ENCODE data around the gene RAD21L1.

The RAD21L1 gene

DNA sequence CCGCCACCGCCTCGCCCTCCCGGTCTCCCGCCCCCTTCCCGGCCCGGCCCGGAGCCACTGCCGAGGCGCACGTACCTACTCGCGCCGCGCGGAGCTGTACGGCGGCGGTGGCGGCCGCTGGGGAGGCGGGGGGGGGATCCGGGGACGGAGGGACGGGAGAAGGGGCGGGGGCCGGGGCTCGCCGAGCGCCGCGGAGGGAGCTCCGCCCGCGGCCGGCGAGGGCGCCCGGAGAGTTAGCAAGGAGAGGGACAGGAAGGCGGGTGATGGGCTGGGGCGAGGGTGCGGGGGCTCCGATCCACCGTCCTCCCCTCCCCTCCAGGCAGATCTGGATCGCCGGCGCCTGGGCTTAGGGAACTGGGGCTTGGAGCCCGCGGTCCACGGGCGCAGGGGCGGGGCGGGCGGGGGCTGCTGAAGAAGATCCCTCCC, 40.5 kb upstream of the RAD21L1 start:
- TF ChIP-seq Cebpa-rat (IDR thresholded peaks at IDR 0.05): no peak
- H3K4me3 ChIP-seq: peak overlapping the region; percentile 58
- no peaks in the 10 kb centered on the region for H3K9me3 ChIP-seq
- no peak overlapping the region for H3K9ac ChIP-seq
- peaks cover 41% of the 10 kb centered on the region for H3K27me3 ChIP-seq
- H3K4me1 ChIP-seq: no peaks in the 10 kb centered on the region
- peaks cover 24% of the 10 kb centered on the region; the same call in 1 of the 2 replicates for H4K20me1 ChIP-seq
- H3K4me2 ChIP-seq: peak overlapping the region; percentile 63
- no peaks in the 10 kb centered on the region; the same call in 1 of the 2 replicates for H3K36me3 ChIP-seq
- H3K27ac ChIP-seq: no peak overlapping the region

DNA sequence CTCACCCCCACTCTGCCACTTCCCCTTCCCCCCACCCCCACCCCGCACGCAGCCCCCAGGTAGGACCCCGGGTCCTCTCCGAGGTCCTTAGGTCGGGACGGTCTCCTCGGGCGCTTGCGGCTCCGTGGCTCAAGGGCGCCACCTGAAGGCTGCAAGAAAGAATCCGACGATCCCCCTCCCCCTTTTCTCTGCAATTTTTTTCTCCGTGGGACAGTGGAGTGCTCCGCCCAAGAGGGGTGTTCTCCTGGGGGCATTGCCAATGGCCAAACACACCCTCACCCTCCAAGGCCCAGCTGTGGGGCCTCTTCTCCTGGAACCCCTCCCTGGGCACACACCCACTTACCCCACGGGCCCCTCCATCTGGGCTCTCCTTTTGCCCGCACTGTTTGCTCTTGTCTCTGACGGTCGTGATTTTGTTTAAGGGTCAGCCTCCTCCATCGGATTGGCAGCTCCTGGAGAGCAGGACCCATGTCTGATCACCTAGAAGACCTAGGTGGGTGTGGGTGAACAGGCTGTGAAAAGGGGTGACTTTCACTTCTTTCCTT, 40.0 kb upstream of the RAD21L1 start:
- H3K9ac ChIP-seq: no peak overlapping the region
- H4K20me1 ChIP-seq: peaks cover 22% of the 10 kb centered on the region; the same call in 1 of the 2 replicates
- H3K4me1 ChIP-seq: no peaks in the 10 kb centered on the region
- no peaks in the 10 kb centered on the region for H3K9me3 ChIP-seq
- peak overlapping the region; percentile 63 for H3K4me2 ChIP-seq
- H3K27ac ChIP-seq: no peak overlapping the region
- H3K36me3 ChIP-seq: no peaks in the 10 kb centered on the region; the same call in 1 of the 2 replicates
- peak overlapping the region; percentile 58; the same call in 1 of the 2 replicates for H3K4me3 ChIP-seq
- peaks cover 41% of the 10 kb centered on the region for H3K27me3 ChIP-seq
- TF ChIP-seq Cebpa-rat (IDR thresholded peaks at IDR 0.05): no peak

DNA sequence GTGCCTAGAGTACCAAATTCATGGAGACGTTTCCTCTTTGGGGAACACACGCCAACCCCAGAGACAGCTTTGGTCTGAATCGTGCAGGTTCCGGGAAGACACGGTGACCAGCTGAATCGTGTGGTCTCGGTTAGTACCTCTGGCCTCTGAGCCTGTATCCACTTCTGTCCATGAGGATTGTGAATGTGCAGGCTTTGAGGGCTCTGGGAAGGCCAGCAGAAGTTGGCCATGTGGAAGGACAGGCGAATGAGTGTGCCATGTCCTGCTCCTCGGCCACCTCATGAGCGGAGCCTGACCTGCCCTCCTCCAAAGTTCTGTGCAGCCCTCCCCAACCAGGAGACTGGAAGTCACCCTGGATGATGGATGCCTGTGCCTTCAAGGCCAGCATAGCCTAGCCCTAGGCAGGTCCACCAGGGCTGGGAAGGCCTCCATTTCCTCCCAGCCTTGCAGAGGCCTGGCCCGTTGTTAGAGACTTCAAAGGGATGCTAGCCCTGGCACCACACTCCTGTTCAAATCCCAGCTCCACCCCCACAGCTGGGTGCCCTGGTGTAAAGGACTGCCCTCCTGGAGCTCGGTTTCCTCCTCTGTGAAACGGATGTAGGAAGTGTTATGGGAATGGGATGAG, 39.4 kb upstream of the RAD21L1 start:
- no peak for TF ChIP-seq Cebpa-rat (IDR thresholded peaks at IDR 0.05)
- no peak overlapping the region for H3K27ac ChIP-seq
- no peak overlapping the region for H3K9ac ChIP-seq
- no peaks in the 10 kb centered on the region for H3K9me3 ChIP-seq
- H3K27me3 ChIP-seq: peaks cover 41% of the 10 kb centered on the region
- no peaks in the 10 kb centered on the region for H3K4me1 ChIP-seq
- no peaks in the 10 kb centered on the region for H3K36me3 ChIP-seq
- H4K20me1 ChIP-seq: peaks cover 16% of the 10 kb centered on the region; the same call in 1 of the 2 replicates
- H3K4me2 ChIP-seq: no peak overlapping the region
- H3K4me3 ChIP-seq: no peak overlapping the region

DNA sequence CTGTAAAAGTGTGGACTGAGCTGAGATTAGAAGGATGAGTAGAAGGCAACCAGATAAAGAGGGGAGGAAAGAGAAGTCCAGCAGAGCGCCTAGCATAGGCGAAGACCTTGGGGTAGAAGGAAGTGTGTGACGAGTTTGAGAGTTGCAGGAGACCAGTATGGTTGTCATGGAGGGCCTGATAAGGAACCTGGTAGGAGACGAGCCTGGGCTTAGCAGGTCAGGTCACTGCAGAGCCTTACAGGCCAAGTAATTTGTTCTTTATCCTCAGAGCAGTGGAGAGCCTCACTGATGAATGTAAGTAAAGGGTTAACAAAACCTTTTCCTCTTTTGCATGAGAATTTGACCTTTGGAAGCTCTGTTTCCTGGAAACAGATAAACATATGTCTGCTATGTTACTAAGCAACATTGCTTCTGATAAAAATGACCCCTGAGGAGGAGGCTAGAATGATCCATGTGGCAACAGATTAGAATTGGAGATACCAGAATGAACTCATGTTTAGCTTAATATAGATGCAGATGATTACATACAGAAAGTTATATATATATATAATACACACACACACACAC, 38.2 kb upstream of the RAD21L1 start:
- TF ChIP-seq Cebpa-rat (IDR thresholded peaks at IDR 0.05): no peak
- no peak overlapping the region for H3K27ac ChIP-seq
- peaks cover 16% of the 10 kb centered on the region; the same call in 1 of the 2 replicates for H4K20me1 ChIP-seq
- no peak overlapping the region for H3K4me2 ChIP-seq
- no peaks in the 10 kb centered on the region for H3K9me3 ChIP-seq
- no peak overlapping the region for H3K9ac ChIP-seq
- peaks cover 40% of the 10 kb centered on the region for H3K27me3 ChIP-seq
- H3K4me1 ChIP-seq: no peaks in the 10 kb centered on the region
- no peaks in the 10 kb centered on the region for H3K36me3 ChIP-seq
- no peak overlapping the region for H3K4me3 ChIP-seq

DNA sequence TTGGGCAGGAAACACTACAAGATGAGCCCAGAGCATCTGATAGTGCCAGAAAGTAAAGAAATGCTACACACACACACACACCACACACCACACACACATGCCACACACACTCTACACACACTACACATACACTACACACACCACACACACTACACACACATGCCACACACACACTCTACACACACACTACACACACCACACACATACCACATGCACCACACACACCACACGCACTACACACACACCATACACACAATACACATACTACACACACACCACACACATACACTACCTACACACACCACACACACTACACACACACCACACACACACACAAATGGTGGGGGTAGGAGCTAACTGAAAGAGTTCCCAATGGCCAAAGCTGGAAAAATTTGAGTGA, 37.5 kb upstream of the RAD21L1 start:
- Histone ChIP-seq H3K27ac (no peak overlapping the region), H3K36me3 (no peaks in the 10 kb centered on the region), H4K20me1 (peaks cover 16% of the 10 kb centered on the region; the same call in 1 of the 2 replicates), H3K4me2 (no peak overlapping the region), H3K4me1 (no peaks in the 10 kb centered on the region), H3K27me3 (peaks cover 33% of the 10 kb centered on the region), H3K9me3 (no peaks in the 10 kb centered on the region), H3K9ac (no peak overlapping the region), H3K4me3 (no peak overlapping the region)
- no peak for TF ChIP-seq Cebpa-rat (IDR thresholded peaks at IDR 0.05)

DNA sequence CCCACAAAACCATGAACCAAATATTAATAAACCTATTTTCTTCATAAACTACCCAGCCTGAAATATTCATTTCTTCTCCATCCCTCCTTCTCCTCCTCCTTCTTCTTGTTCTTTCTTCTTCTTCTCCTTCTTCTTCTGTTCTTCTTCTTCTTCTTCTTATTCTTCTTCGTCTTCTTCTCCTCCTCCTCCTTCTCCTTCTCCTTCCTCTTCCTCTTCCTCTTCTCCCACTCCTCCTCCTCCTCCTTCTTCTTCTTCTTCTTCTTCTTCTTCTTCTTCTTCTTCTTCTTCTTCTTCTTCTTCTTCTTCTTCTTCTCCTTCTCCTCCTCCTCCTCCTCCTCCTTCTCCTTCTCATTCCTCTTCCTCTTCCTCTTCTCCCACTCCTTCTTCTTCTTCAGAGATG, 36.0 kb upstream of the RAD21L1 start:
- H3K27me3 ChIP-seq: peaks cover 18% of the 10 kb centered on the region
- no peaks in the 10 kb centered on the region for H3K4me1 ChIP-seq
- H3K36me3 ChIP-seq: no peaks in the 10 kb centered on the region
- no peak overlapping the region for H3K27ac ChIP-seq
- no peak overlapping the region for H3K9ac ChIP-seq
- no peaks in the 10 kb centered on the region for H3K9me3 ChIP-seq
- H4K20me1 ChIP-seq: peaks cover 1% of the 10 kb centered on the region; the same call in 1 of the 2 replicates
- H3K4me3 ChIP-seq: no peak overlapping the region
- no peak overlapping the region for H3K4me2 ChIP-seq
- TF ChIP-seq Cebpa-rat (IDR thresholded peaks at IDR 0.05): no peak

DNA sequence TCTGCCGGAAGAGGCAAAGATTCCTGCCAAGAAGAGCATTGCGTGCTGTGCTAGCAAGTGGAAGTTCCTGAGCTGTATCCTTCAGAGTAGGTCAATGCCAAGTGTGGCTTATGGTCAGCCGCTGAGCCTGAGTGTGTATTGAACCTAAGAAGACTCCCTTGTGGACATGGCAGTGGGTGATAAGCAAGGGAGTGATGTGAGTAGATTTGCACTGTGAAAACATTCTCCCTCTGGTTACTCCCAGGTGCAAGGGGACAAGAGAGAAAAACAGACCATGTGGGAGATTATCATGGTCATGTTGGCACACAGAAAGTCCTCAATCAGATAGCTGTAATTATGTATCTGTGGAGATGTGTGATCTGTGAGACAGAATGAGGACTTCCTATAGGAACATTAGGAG, 35.0 kb upstream of the RAD21L1 start:
- H3K36me3 ChIP-seq: no peaks in the 10 kb centered on the region
- no peaks in the 10 kb centered on the region for H3K4me1 ChIP-seq
- H3K9me3 ChIP-seq: no peaks in the 10 kb centered on the region
- peaks cover 10% of the 10 kb centered on the region for H3K27me3 ChIP-seq
- TF ChIP-seq Cebpa-rat (IDR thresholded peaks at IDR 0.05): no peak
- H3K4me3 ChIP-seq: no peak overlapping the region
- H3K27ac ChIP-seq: no peak overlapping the region
- no peak overlapping the region for H3K4me2 ChIP-seq
- no peak overlapping the region for H3K9ac ChIP-seq
- no peaks in the 10 kb centered on the region; the same call in 1 of the 2 replicates for H4K20me1 ChIP-seq

DNA sequence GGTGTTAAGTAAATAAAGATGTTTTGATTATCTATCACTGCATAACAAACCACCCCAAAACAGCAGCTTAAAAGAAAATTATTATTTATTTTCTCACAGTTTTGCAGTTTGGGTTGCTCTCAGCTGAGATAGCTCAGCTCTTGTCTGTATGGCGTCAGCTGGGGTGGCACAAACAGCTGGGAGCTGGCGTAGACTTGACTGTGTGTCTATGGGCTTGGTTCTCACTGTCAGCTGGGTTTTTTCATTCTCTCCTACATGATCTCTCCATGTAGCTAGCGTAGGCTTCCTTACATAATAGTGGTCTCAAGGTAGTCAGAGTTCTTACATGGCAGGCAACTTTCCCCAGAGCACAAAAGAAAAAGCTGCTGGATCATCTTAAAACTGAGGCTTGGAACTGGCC, 34.5 kb upstream of the RAD21L1 start:
- H3K9me3 ChIP-seq: no peaks in the 10 kb centered on the region
- no peak for TF ChIP-seq Cebpa-rat (IDR thresholded peaks at IDR 0.05)
- H3K4me1 ChIP-seq: no peaks in the 10 kb centered on the region
- H3K4me3 ChIP-seq: no peak overlapping the region
- H3K27ac ChIP-seq: no peak overlapping the region
- H3K9ac ChIP-seq: no peak overlapping the region
- H4K20me1 ChIP-seq: no peaks in the 10 kb centered on the region; the same call in 1 of the 2 replicates
- no peak overlapping the region for H3K4me2 ChIP-seq
- peaks cover 5% of the 10 kb centered on the region for H3K27me3 ChIP-seq
- no peaks in the 10 kb centered on the region for H3K36me3 ChIP-seq

DNA sequence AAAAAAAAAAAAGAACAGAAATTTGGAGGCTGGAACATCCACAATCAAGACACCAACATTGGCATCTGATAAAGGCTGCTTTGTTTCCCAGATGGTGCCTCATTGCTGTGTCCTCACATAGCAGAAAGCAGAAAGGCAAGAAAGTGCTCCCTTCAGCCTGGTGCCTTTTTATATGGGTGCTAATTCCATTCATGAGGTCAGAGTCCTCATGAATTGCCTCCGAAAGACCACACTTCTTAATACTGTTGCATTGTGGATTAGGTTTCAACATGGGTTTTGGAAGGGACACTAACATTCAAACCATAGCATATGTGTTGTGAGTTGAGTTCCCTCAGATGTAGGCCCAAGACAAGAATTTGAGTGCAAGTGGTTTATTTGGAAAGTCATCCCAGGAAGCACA, 30.6 kb upstream of the RAD21L1 start:
- Histone ChIP-seq H3K27ac (no peak overlapping the region), H3K4me2 (no peak overlapping the region), H3K9ac (no peak overlapping the region), H3K36me3 (no peaks in the 10 kb centered on the region), H3K9me3 (no peaks in the 10 kb centered on the region; the same call in 1 of the 2 replicates), H4K20me1 (no peaks in the 10 kb centered on the region), H3K4me1 (no peaks in the 10 kb centered on the region), H3K27me3 (no peaks in the 10 kb centered on the region), H3K4me3 (no peak overlapping the region)
- no peak for TF ChIP-seq Cebpa-rat (IDR thresholded peaks at IDR 0.05)

DNA sequence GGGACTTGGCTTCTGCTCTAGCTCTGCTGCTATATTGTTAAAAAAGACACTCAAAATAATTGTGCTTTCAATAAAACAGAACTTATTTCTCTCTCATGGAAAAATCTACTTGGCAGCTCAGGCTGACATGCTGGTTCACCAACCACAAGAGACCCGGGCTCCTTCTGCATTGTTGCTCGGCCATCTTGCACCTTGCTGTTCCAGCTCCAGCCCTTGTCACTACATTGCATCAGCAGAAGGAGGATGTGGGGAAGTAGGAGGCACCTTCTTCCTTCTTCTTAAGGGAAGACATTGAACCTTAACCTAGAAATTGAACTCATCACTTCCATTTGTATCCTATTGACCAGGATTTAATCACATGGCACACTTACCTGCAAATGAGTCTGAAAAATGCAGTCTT, 29.2 kb upstream of the RAD21L1 start:
- H3K4me3 ChIP-seq: no peak overlapping the region
- no peak for TF ChIP-seq Cebpa-rat (IDR thresholded peaks at IDR 0.05)
- no peak overlapping the region for H3K9ac ChIP-seq
- no peak overlapping the region for H3K27ac ChIP-seq
- H3K4me2 ChIP-seq: no peak overlapping the region
- H3K4me1 ChIP-seq: no peaks in the 10 kb centered on the region
- no peaks in the 10 kb centered on the region for H3K27me3 ChIP-seq
- no peaks in the 10 kb centered on the region for H3K36me3 ChIP-seq
- H3K9me3 ChIP-seq: no peaks in the 10 kb centered on the region; the same call in 1 of the 2 replicates
- no peaks in the 10 kb centered on the region for H4K20me1 ChIP-seq

Measured in BLaER1 (cell line).